ENCODE measurements around the gene ASXL1. TPM values are rescaled to one million over a fixed set of nuclear protein-coding genes. Genes with fewer than 3 reads are reported as not detected.

ASXL1 gene
- total and polyA plus RNA-seq, 9 donors = 31.6 to 85.1 (median 67.9) TPM

DNA sequence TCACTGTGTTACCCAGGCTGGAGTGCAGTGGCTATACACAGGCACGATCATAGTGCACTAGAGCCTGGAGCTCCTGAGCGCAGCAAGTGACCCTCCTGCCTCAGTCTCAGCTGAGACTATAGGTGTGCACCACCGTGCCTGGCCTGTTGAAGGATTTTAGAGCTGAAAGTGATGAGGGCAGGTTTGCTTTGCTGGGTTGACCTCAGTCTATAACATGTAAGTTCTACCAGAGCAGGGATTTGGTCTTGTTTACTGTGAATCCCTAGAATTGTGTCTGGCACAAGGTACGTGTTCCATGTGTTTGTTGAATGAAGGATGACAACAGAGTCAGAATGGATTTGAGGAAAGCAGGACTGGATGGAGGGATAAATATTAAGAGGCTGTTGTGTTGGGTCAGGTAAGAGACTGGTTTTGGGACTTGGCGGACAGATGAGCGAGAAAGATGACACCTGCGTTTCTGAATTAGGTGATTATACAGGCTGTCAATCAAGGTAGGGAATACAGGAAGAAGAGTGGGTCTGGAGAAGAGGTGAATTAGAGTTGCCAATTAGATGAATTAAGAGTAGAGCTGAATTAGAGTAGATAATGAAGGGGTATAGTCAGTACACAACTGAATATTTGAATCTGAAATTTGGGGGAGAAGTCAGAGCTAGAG, 6.5 kb downstream of the ASXL1 start:
- intact Hi-C loops (cut with DNase I) = loop anchor here in 1 of 4 donors (5.0 kb wide), 1 partner anchor 93 kb away; no protein-coding TSS in a partner anchor
- Histone ChIP-seq H3K27ac (no peak overlapping the region), H3K4me1 (ENCODE audit: insufficient read depth) (peaks cover 17% of the 10 kb centered on the region)

GRCh38 chr20:32365564-32365963, 7.4 kb downstream of the ASXL1 start:
- no peak for TF ChIP-seq POLR2A (IDR thresholded peaks at IDR 0.05)
- TF ChIP-seq CTCF (IDR thresholded peaks at IDR 0.05) = no peak
- no peak for TF ChIP-seq EP300 (IDR thresholded peaks at IDR 0.05)
- no peak overlapping the region for H3K4me3 ChIP-seq
- H3K27ac ChIP-seq = no peak overlapping the region
- intact Hi-C loops (cut with DNase I) = no loop called here
- H3K36me3 ChIP-seq = no peaks in the 10 kb centered on the region
- 65 to 68% (median 65%) methylated on average over 5 of the region's 5 CpGs for WGBS, 3 donors
- no peaks in the 10 kb centered on the region for H3K9me3 ChIP-seq
- H3K4me1 ChIP-seq (ENCODE audit: insufficient read depth) = peaks cover 17% of the 10 kb centered on the region
- DNase-seq = no peak
- H3K27me3 ChIP-seq = no peaks in the 10 kb centered on the region

More for the DNA sequence above, 6.5 kb downstream of the ASXL1 start:
- DNase-seq = no peak
- TF ChIP-seq POLR2A (IDR thresholded peaks at IDR 0.05) = no peak
- Histone ChIP-seq H3K4me3 (no peak overlapping the region), H3K27me3 (no peaks in the 10 kb centered on the region), H3K36me3 (no peaks in the 10 kb centered on the region), H3K9me3 (no peaks in the 10 kb centered on the region)
- 79 to 82% (median 81%) methylated on average over 7 of the region's 7 CpGs for WGBS, 3 donors

DNA sequence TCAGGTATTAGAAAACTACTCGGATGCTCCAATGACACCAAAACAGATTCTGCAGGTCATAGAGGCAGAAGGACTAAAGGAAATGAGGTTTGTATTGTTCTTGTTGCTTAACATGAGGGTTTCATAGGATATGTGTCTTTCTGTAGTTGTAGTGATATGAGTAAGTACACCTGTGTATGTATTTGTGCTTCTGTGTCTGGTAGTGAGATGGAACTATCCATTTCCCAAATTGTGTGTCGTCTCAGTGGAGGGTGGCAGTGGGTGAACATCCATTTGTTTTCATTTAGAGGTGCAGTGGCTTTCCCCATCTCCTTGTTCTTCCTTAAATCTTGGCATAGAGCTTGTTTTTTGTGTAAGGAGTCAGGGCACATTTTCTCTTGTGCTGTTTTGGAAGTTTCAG, 8.2 kb downstream of the ASXL1 start:
- no peak overlapping the region for H3K4me3 ChIP-seq
- intact Hi-C loops (cut with DNase I) = no loop called here
- no peaks in the 10 kb centered on the region for H3K27me3 ChIP-seq
- H3K4me1 ChIP-seq (ENCODE audit: insufficient read depth) = peaks cover 13% of the 10 kb centered on the region
- 64 to 86% (median 85%) methylated on average over 2 of the region's 2 CpGs for WGBS, 3 donors
- DNase-seq = no peak
- no peak overlapping the region for H3K27ac ChIP-seq
- no peak for TF ChIP-seq EP300 (IDR thresholded peaks at IDR 0.05)
- no peak for TF ChIP-seq CTCF (IDR thresholded peaks at IDR 0.05)
- no peak for TF ChIP-seq POLR2A (IDR thresholded peaks at IDR 0.05)
- H3K36me3 ChIP-seq = no peaks in the 10 kb centered on the region
- H3K9me3 ChIP-seq = no peaks in the 10 kb centered on the region

GRCh38 chr20:32368323-32368722, 10.2 kb downstream of the ASXL1 start:
- Histone ChIP-seq H3K36me3 (no peaks in the 10 kb centered on the region), H3K9me3 (no peaks in the 10 kb centered on the region), H3K4me3 (no peak overlapping the region), H3K27ac (no peak overlapping the region), H3K4me1 (ENCODE audit: insufficient read depth) (peaks cover 12% of the 10 kb centered on the region), H3K27me3 (no peaks in the 10 kb centered on the region)
- DNase-seq = no peak
- intact Hi-C loops (cut with DNase I) = no loop called here
- TF ChIP-seq EP300 (IDR thresholded peaks at IDR 0.05) (no peak), POLR2A (IDR thresholded peaks at IDR 0.05) (no peak), CTCF (IDR thresholded peaks at IDR 0.05) (no peak)

- H3K9me3 ChIP-seq = no peaks in the 10 kb centered on the region
- intact Hi-C loops (cut with DNase I) = no loop called here
- H3K27ac ChIP-seq = no peak overlapping the region
- 42 to 51% (median 44%) methylated on average over 6 of the region's 6 CpGs for WGBS, 3 donors
- H3K27me3 ChIP-seq = no peaks in the 10 kb centered on the region
- no peak for TF ChIP-seq CTCF (IDR thresholded peaks at IDR 0.05)
- TF ChIP-seq EP300 (IDR thresholded peaks at IDR 0.05) = no peak
- no peak for TF ChIP-seq POLR2A (IDR thresholded peaks at IDR 0.05)
- H3K36me3 ChIP-seq = no peaks in the 10 kb centered on the region
- peaks cover 8% of the 10 kb centered on the region for H3K4me1 ChIP-seq (ENCODE audit: insufficient read depth)
- no peak overlapping the region for H3K4me3 ChIP-seq
- no peak for DNase-seq
Measured at GRCh38 chr20:32368925-32369324, 10.8 kb downstream of the ASXL1 start.

Data from ovary (tissue), 9 donors.